ENCODE results near the gene CADM2.

CADM2 gene

GRCh38 chr3:84967767-84968581, 9.2 kb downstream of the CADM2 start:
- TF ChIP-seq CTCF (conservative IDR thresholded peaks at IDR 0.05; ENCODE audit: low read depth, low read length), result no peak
- peak; percentile 58 for DNase-seq (ENCODE audit: low read depth)
- no peak overlapping the region for H3K4me3 ChIP-seq (ENCODE audit: low read length)

- no peak for TF ChIP-seq CTCF (conservative IDR thresholded peaks at IDR 0.05; ENCODE audit: low read depth, low read length)
- H3K4me3 ChIP-seq (ENCODE audit: low read length), result no peak overlapping the region
- no peak for DNase-seq (ENCODE audit: low read depth)
These were observed 10.0 kb downstream of the CADM2 start for GRCh38 chr3:84968701-84969235.

- peak; percentile 21 for TF ChIP-seq CTCF (conservative IDR thresholded peaks at IDR 0.05; ENCODE audit: low read depth, low read length)
- DNase-seq (ENCODE audit: low read depth), result no peak
- no peak overlapping the region for H3K4me3 ChIP-seq (ENCODE audit: low read length)
These were observed 15.6 kb downstream of the CADM2 start for GRCh38 chr3:84974347-84974746.

GRCh38 chr3:84977021-84977420, 18.2 kb downstream of the CADM2 start:
- DNase-seq (ENCODE audit: low read depth), result no peak
- no peak for TF ChIP-seq CTCF (conservative IDR thresholded peaks at IDR 0.05; ENCODE audit: low read depth, low read length)
- H3K4me3 ChIP-seq (ENCODE audit: low read length), result no peak overlapping the region

- DNase-seq (ENCODE audit: low read depth), result no peak
- TF ChIP-seq CTCF (conservative IDR thresholded peaks at IDR 0.05; ENCODE audit: low read depth, low read length), result no peak
These were observed 20.1 kb downstream of the CADM2 start for GRCh38 chr3:84978843-84979242.

GRCh38 chr3:84980011-84980410, 21.2 kb downstream of the CADM2 start:
- TF ChIP-seq CTCF (conservative IDR thresholded peaks at IDR 0.05; ENCODE audit: low read depth, low read length), result no peak
- peak; percentile 32 for DNase-seq (ENCODE audit: low read depth)
- no peak overlapping the region for H3K4me3 ChIP-seq (ENCODE audit: low read length)

More at GRCh38 chr3:84978843-84979242, 20.1 kb downstream of the CADM2 start:
- no peak overlapping the region for H3K4me3 ChIP-seq (ENCODE audit: low read length)

GRCh38 chr3:84980456-84980855, 21.7 kb downstream of the CADM2 start:
- no peak for DNase-seq (ENCODE audit: low read depth)
- TF ChIP-seq CTCF (conservative IDR thresholded peaks at IDR 0.05; ENCODE audit: low read depth, low read length), result no peak
- H3K4me3 ChIP-seq (ENCODE audit: low read length), result no peak overlapping the region
